ENCODE results near the gene LMNTD2. TPM values are rescaled to one million over a fixed set of nuclear protein-coding genes. Genes with fewer than 3 reads are reported as not detected.
"Not testable (repeated sequence)": the region's sequence is repeated elsewhere in the genome, so short reads cannot be mapped to it uniquely, and the experiment has no call there.

Gene LMNTD2
- total and polyA plus RNA-seq, 2 of the 13 experiments (the other 11 are each of a cell fraction or from before 2014, with no cell fraction given): 1.1 to 3.1 TPM

DNA sequence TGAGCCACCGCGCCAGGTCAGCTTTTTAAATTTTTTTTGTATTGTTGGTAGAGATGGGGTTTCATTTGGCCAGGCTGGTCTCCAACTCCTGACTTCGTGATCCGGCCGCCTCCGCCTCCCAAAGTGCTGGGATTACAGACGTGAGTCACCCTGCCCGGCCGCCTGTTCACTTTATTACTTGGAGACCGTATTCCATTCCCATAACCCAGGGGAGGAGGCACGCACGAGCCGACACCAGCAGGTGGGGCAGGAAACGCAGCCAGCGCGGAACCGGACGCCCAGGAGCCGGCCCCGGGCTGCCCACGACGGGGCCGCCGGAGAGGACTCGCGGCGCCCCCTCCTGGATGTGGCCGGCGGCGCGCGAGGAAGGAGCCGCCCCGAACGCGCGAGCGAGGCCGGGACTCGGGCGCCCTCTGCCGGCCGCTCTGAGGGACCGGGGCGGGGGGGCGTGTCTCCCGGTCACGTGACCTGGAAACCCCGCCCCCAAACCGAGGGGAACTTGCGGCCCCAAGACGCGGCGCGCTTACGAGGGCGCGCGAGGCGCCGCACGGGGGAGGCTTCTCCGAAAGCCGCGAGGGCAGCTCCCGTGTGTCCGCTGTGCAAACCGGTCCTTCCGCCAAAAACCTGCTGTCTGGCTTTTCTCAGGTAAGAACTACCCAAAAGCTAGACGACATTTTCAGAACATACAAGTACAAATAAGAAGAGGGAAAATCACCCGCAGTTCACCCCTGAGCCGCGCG is 41.9 kb downstream of the LMNTD2 start (continued):
- TF ChIP-seq MAZ (IDR thresholded peaks at IDR 0.05; ENCODE audit: borderline replicate concordance, low read depth, low read length) (peak; percentile 68; the same call in 1 of the 2 replicates), MAZ (CRISPR knock-in tag; IDR thresholded peaks at IDR 0.05; ENCODE audit: low read depth) (peak; percentile 94), GABPA (IDR thresholded peaks at IDR 0.05; ENCODE audit: low read depth, low read length) (no peak; the same call in 1 of the 2 replicates), GABPA (CRISPR knock-in tag; IDR thresholded peaks at IDR 0.05; ENCODE audit: low read depth) (peak; percentile 44; the same call in 1 of the 2 replicates), ZNF761 (CRISPR knock-in tag; conservative IDR thresholded peaks at IDR 0.05) (no peak), HIVEP1 (CRISPR knock-in tag; IDR thresholded peaks at IDR 0.05) (peak; percentile 47; the same call in 1 of the 2 replicates), GABPB1 (CRISPR knock-in tag; IDR thresholded peaks at IDR 0.05) (peak; percentile 80)
- TF ChIP-seq, protein P1, sequence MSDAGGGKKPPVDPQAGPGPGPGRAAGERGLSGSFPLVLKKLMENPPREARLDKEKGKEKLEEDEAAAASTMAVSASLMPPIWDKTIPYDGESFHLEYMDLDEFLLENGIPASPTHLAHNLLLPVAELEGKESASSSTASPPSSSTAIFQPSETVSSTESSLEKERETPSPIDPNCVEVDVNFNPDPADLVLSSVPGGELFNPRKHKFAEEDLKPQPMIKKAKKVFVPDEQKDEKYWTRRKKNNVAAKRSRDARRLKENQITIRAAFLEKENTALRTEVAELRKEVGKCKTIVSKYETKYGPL (CRISPR knock-in tag; IDR thresholded peaks at IDR 0.05): no peak

DNA sequence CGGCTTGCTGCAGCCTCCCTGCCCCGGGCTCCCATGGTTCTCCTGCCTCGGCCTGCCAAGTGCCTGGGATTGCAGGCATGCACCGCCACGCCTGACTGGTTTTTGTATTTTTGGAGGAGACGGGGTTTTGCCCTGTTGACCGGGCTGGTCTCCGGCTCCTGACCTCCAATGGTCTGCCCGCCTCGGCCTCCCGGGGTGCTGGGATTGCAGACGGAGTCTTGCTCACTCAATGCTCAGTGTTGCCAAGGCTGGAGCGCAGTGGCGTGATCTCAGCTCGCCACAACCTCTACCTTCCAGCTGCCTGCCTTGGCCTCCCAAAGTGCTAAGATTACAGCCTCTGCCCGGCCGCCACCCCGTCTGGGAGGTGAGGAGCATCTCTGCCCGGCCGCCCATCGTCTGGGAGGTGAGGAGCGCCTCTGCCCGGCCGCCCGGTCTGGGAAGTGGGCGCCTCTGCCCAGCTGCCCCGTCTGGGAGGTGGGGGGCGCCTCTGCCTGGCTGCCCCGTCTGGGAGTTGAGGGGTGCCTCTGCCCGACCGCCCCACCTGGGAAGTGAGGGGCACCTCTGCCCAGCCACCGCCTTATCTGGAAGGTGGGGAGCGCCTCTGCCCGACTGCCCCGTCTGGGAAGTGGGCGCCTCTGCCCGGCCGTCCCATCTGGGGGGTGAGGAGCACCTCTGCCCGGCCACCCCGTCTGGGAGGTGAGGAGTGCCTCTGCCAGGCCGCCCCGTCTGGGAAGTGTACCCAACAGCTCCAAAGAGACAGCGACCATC is 43.4 kb downstream of the LMNTD2 start:
- H3K4me1 ChIP-seq (ENCODE audit: insufficient read depth, low read length): peaks cover 27% of the 10 kb centered on the region
- H3K79me2 ChIP-seq (ENCODE audit: insufficient read depth, low read length); FAIRE-seq; H2AFZ ChIP-seq (ENCODE audit: low read length); H3K27ac ChIP-seq (ENCODE audit: extremely low read length, insufficient read depth, low read length); H3K9ac ChIP-seq (ENCODE audit: insufficient read depth, low read depth, low read length); in situ Hi-C loops (cut with HindIII; ENCODE audit: extremely low pct_ligation_motif_present, low pct_unique_long_range_greater_than_20kb); BruUV-seq (replicated peaks); DNase-seq (ENCODE audit: low spot score); H3K27me3 ChIP-seq (ENCODE audit: control insufficient read depth in 1 of 2, insufficient read depth in 2 of 2, low read length in 2 of 2); H3K4me3 ChIP-seq (replicated peaks in 1 of 3; ENCODE audit: insufficient read depth in 1 of 3, low read depth in 2 of 3, low read length in 3 of 3); intact Hi-C loops (cut with micrococcal nuclease; ENCODE audit: unreplicated experiment); H3K9me3 ChIP-seq (ENCODE audit: low read length); ATAC-seq; H3K4me2 ChIP-seq (ENCODE audit: low read depth, low read length); H3K36me3 ChIP-seq (replicated peaks in 1 of 2; ENCODE audit: control insufficient read depth in 1 of 2, insufficient read depth in 2 of 2, low read length in 2 of 2); H4K20me1 ChIP-seq (ENCODE audit: insufficient read depth, low read length): not testable (repeated sequence)
- 91% methylated on average over 29 of the region's 43 CpGs for WGBS (ENCODE audit: low lambda C conversion rate)
- ChIA-PET POLR2A (interaction anchor here (1.5 to 1.6 kb wide), 2 partner anchors 11 to 69 kb away, joined by 4 to 7 read pairs; no protein-coding TSS in a partner anchor), CTCF (ENCODE audit: low intra/inter-chr PET ratio, low total read pairs) (interaction anchor here (1.6 to 2.0 kb wide), 2 partner anchors 47 to 68 kb away, joined by 5 to 20 read pairs; partner anchors contain the start of gene PTDSS2)
- TF ChIP-seq ZNF777 (CRISPR knock-in tag; IDR thresholded peaks at IDR 0.05) (peak; percentile 63), AGO2 (optimal IDR thresholded peaks at IDR 0.05; ENCODE audit: low read depth, low read length) (peak; percentile 37), ZBTB38 (CRISPR knock-in tag; IDR thresholded peaks at IDR 0.05) (0 out of 2 replicates have a peak, but pooled peaks have one; percentile 22), ZC3H13 (CRISPR knock-in tag; IDR thresholded peaks at IDR 0.05) (0 out of 2 replicates have a peak, but pooled peaks have one; percentile 24)
- TF ChIP-seq, protein P2, sequence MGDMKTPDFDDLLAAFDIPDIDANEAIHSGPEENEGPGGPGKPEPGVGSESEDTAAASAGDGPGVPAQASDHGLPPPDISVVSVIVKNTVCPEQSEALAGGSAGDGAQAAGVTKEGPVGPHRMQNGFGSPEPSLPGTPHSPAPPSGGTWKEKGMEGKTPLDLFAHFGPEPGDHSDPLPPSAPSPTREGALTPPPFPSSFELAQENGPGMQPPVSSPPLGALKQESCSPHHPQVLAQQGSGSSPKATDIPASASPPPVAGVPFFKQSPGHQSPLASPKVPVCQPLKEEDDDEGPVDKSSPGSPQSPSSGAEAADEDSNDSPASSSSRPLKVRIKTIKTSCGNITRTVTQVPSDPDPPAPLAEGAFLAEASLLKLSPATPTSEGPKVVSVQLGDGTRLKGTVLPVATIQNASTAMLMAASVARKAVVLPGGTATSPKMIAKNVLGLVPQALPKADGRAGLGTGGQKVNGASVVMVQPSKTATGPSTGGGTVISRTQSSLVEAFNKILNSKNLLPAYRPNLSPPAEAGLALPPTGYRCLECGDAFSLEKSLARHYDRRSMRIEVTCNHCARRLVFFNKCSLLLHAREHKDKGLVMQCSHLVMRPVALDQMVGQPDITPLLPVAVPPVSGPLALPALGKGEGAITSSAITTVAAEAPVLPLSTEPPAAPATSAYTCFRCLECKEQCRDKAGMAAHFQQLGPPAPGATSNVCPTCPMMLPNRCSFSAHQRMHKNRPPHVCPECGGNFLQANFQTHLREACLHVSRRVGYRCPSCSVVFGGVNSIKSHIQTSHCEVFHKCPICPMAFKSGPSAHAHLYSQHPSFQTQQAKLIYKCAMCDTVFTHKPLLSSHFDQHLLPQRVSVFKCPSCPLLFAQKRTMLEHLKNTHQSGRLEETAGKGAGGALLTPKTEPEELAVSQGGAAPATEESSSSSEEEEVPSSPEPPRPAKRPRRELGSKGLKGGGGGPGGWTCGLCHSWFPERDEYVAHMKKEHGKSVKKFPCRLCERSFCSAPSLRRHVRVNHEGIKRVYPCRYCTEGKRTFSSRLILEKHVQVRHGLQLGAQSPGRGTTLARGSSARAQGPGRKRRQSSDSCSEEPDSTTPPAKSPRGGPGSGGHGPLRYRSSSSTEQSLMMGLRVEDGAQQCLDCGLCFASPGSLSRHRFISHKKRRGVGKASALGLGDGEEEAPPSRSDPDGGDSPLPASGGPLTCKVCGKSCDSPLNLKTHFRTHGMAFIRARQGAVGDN (CRISPR knock-in tag; IDR thresholded peaks at IDR 0.05): peak; percentile 30; the same call in 1 of the 2 replicates
- TF ChIP-seq, protein P3, sequence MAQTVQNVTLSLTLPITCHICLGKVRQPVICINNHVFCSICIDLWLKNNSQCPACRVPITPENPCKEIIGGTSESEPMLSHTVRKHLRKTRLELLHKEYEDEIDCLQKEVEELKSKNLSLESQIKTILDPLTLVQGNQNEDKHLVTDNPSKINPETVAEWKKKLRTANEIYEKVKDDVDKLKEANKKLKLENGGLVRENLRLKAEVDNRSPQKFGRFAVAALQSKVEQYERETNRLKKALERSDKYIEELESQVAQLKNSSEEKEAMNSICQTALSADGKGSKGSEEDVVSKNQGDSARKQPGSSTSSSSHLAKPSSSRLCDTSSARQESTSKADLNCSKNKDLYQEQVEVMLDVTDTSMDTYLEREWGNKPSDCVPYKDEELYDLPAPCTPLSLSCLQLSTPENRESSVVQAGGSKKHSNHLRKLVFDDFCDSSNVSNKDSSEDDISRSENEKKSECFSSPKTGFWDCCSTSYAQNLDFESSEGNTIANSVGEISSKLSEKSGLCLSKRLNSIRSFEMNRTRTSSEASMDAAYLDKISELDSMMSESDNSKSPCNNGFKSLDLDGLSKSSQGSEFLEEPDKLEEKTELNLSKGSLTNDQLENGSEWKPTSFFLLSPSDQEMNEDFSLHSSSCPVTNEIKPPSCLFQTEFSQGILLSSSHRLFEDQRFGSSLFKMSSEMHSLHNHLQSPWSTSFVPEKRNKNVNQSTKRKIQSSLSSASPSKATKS (CRISPR knock-in tag; IDR thresholded peaks at IDR 0.05): 0 out of 2 replicates have a peak, but pooled peaks have one; percentile 17

Measured in HepG2 (cell line).